HFF-Myc (cell line): ENCODE data around the gene CEP57L1.
"Not testable (repeated sequence)": the region's sequence is repeated elsewhere in the genome, so short reads cannot be mapped to it uniquely, and the experiment has no call there.

Source experiments
- DNase-seq: peaks from one replicate; pipeline ENCODE4 v3.0.0-alpha.2; 2011; ENCODE audit warnings: low read depth; ENCODE audit errors: extremely low read depth
- H3K4me3 ChIP-seq: replicated peaks from 2 replicates; pipeline ENCODE4 v1.5.1; 2011; ENCODE audit warnings: low read depth, mild to moderate bottlenecking, control low read depth, low read length
- CTCF ChIP-seq: IDR thresholded peaks from 2 replicates; pipeline ENCODE4 v1.5.1; 2012; ENCODE audit warnings: mild to moderate bottlenecking, low read depth, low read length, control low read depth; ENCODE audit errors: missing control alignments

Gene CEP57L1

GRCh38 chr6:109143191-109143590 lies 47.9 kb downstream of the CEP57L1 start:
- DNase-seq: no peak
- TF ChIP-seq CTCF: no peak
- no peak overlapping the region for H3K4me3 ChIP-seq

- not testable (repeated sequence) for H3K4me3 ChIP-seq, DNase-seq
Measured at GRCh38 chr6:109148251-109148650, 52.9 kb downstream of the CEP57L1 start.

GRCh38 chr6:109148716-109149115 lies 53.4 kb downstream of the CEP57L1 start:
- H3K4me3 ChIP-seq, DNase-seq: not testable (repeated sequence)

- H3K4me3 ChIP-seq: no peak overlapping the region
- no peak for DNase-seq
- TF ChIP-seq CTCF: no peak
Measured at GRCh38 chr6:109153752-109154151, 58.4 kb downstream of the CEP57L1 start.

GRCh38 chr6:109164331-109164730 lies 69.0 kb downstream of the CEP57L1 start:
- TF ChIP-seq CTCF: no peak
- DNase-seq: no peak

GRCh38 chr6:109165392-109165974 lies 70.2 kb downstream of the CEP57L1 start:
- DNase-seq: no peak
- no peak overlapping the region for H3K4me3 ChIP-seq
- TF ChIP-seq CTCF: no peak

More at GRCh38 chr6:109164331-109164730, 69.0 kb downstream of the CEP57L1 start:
- H3K4me3 ChIP-seq: no peak overlapping the region

- no peak overlapping the region for H3K4me3 ChIP-seq
- no peak for TF ChIP-seq CTCF
- no peak for DNase-seq
Measured at GRCh38 chr6:109166673-109167072, 71.4 kb downstream of the CEP57L1 start.

- no peak for TF ChIP-seq CTCF
- DNase-seq: no peak
Measured at GRCh38 chr6:109167562-109167961, 72.3 kb downstream of the CEP57L1 start.

More at GRCh38 chr6:109167562-109167961, 72.3 kb downstream of the CEP57L1 start:
- H3K4me3 ChIP-seq: no peak overlapping the region
